Astrocyte (in vitro differentiated cells and primary cell): ENCODE measurements around the gene KLF9. TPM values are rescaled to one million over a fixed set of nuclear protein-coding genes. Genes with fewer than 3 reads are reported as not detected.

Experiments
- DNase-seq: peaks from one replicate; pipeline ENCODE4 v3.0.0-alpha.2; 2010; ENCODE audit warnings: low read depth
- FAIRE-seq: peaks from 2 replicates; lab custom pipeline; 2011; peaks lifted over from hg19 to GRCh38; lab: Jason Lieb, UNC
- H2AFZ ChIP-seq: 2 replicates; pipeline ENCODE4 v1.6.0; 2012; ENCODE audit warnings: low read depth, low read length, inconsistent platforms
- H3K27ac ChIP-seq: 2 replicates; pipeline ENCODE4 v1.5.1; 2011; ENCODE audit warnings: low read depth, low read length, inconsistent platforms
- H3K27me3 ChIP-seq: 2 replicates; pipeline ENCODE4 v1.6.0; 2011; ENCODE audit warnings: low read length, inconsistent platforms; ENCODE audit not compliant: insufficient read depth
- H3K36me3 ChIP-seq: 2 replicates; pipeline ENCODE4 v1.5.1; 2011; ENCODE audit warnings: low read length, inconsistent platforms; ENCODE audit not compliant: insufficient read depth
- H3K4me1 ChIP-seq: 2 replicates; pipeline ENCODE4 v1.5.1; 2011; ENCODE audit warnings: low read length, inconsistent platforms; ENCODE audit not compliant: insufficient read depth
- H3K4me2 ChIP-seq: 2 replicates; pipeline ENCODE4 v1.6.0; 2012; ENCODE audit warnings: low read length, inconsistent platforms
- H3K4me3 ChIP-seq: 2 replicates; pipeline ENCODE4 v1.5.1; 2011; ENCODE audit warnings: low read depth, mild to moderate bottlenecking, low read length, inconsistent platforms; ENCODE audit not compliant: insufficient read depth
- H3K79me2 ChIP-seq: 2 replicates; pipeline ENCODE4 v1.6.0; 2012; ENCODE audit warnings: mild to moderate bottlenecking, low read length, inconsistent platforms; ENCODE audit not compliant: insufficient read depth
- H3K9ac ChIP-seq: 2 replicates; pipeline ENCODE4 v1.6.0; 2012; ENCODE audit warnings: mild to moderate bottlenecking, low read length, inconsistent platforms
- H3K9me3 ChIP-seq: 2 replicates; pipeline ENCODE4 v1.5.1; 2012; ENCODE audit warnings: low read depth, mild to moderate bottlenecking, low read length, inconsistent platforms; ENCODE audit not compliant: insufficient read depth
- H4K20me1 ChIP-seq: 2 replicates; pipeline ENCODE4 v1.6.0; 2012; ENCODE audit warnings: low read length, inconsistent platforms; ENCODE audit not compliant: insufficient read depth
- H3K27ac Mint-ChIP-seq: one replicate; pipeline ENCODE4 v1.8.0; 2021; ENCODE audit warnings: mild to moderate bottlenecking, mixed read lengths; ENCODE audit not compliant: unreplicated experiment
- H3K27me3 Mint-ChIP-seq: one replicate; pipeline ENCODE4 v1.8.0; 2021; ENCODE audit warnings: low read depth, mixed read lengths; ENCODE audit not compliant: unreplicated experiment
- H3K36me3 Mint-ChIP-seq: one replicate; pipeline ENCODE4 v1.8.0; 2021; ENCODE audit warnings: low read depth, mixed read lengths; ENCODE audit not compliant: unreplicated experiment
- H3K4me1 Mint-ChIP-seq: one replicate; pipeline ENCODE4 v1.8.0; 2021; ENCODE audit warnings: low read depth, mixed read lengths; ENCODE audit not compliant: unreplicated experiment
- H3K4me3 Mint-ChIP-seq: one replicate; pipeline ENCODE4 v1.8.0; 2021; ENCODE audit warnings: mild to moderate bottlenecking, moderate library complexity, mixed read lengths; ENCODE audit not compliant: unreplicated experiment
- H3K9me3 Mint-ChIP-seq: one replicate; pipeline ENCODE4 v1.8.0; 2021; ENCODE audit warnings: mild to moderate bottlenecking, mixed read lengths; ENCODE audit not compliant: unreplicated experiment
- CTCF ChIP-seq: IDR thresholded peaks from 2 replicates; pipeline ENCODE4 v1.5.1; 2011; ENCODE audit warnings: low read depth, mild to moderate bottlenecking, inconsistent platforms, low read length, moderate library complexity; ENCODE audit not compliant: insufficient read depth
- EZH2 ChIP-seq: IDR thresholded peaks from 2 replicates; pipeline ENCODE4 v1.6.1; 2012; ENCODE audit warnings: mild to moderate bottlenecking, low read length, inconsistent platforms; ENCODE audit not compliant: insufficient read depth
- total RNA-seq: library from RNA; stranded (reverse); gene quantifications from 2 replicates; pipeline ENCODE4 v1.2.1, GENCODE V29; 2021

The KLF9 gene
- total RNA-seq, 1 donor from 2014 or later, result 4.9 TPM

GRCh38 chr9:70422371-70423043 is 8.1 kb upstream of the KLF9 start:
- no peak for FAIRE-seq
- Histone ChIP-seq H3K9ac (no peak overlapping the region), H2AFZ (no peak overlapping the region), H3K9me3 (no peaks in the 10 kb centered on the region), H3K36me3 (no peaks in the 10 kb centered on the region), H3K4me3 (no peak overlapping the region), H3K4me2 (no peak overlapping the region), H4K20me1 (no peaks in the 10 kb centered on the region), H3K27ac (no peak overlapping the region), H3K79me2 (no peaks in the 10 kb centered on the region), H3K27me3 (no peaks in the 10 kb centered on the region), H3K4me1 (peaks cover 27% of the 10 kb centered on the region)
- Mint-ChIP-seq H3K4me1 (peaks cover 21% of the 10 kb centered on the region), H3K27ac (no peak overlapping the region), H3K27me3 (peaks cover 15% of the 10 kb centered on the region), H3K4me3 (no peak overlapping the region), H3K36me3 (no peaks in the 10 kb centered on the region), H3K9me3 (peaks cover 4% of the 10 kb centered on the region)
- TF ChIP-seq CTCF, result no peak
- no peak for TF ChIP-seq EZH2
- DNase-seq, result no peak

- Histone ChIP-seq H3K9ac (peak overlapping the region; percentile 98), H3K27me3 (no peaks in the 10 kb centered on the region), H3K79me2 (no peaks in the 10 kb centered on the region), H3K27ac (peak overlapping the region; percentile 99), H3K9me3 (no peaks in the 10 kb centered on the region), H3K4me2 (peak overlapping the region; percentile 95), H2AFZ (peak overlapping the region; percentile 45), H3K4me3 (peak overlapping the region; percentile 55), H3K4me1 (peaks cover 27% of the 10 kb centered on the region), H3K36me3 (no peaks in the 10 kb centered on the region), H4K20me1 (no peaks in the 10 kb centered on the region)
- peaks cover 4% of the 10 kb centered on the region for H3K9me3 Mint-ChIP-seq
- FAIRE-seq (no peak), DNase-seq (peak; percentile 60)
- peaks cover 15% of the 10 kb centered on the region for H3K27me3 Mint-ChIP-seq
- H3K4me1 Mint-ChIP-seq, result peaks cover 19% of the 10 kb centered on the region
- no peak for TF ChIP-seq CTCF
- no peak for TF ChIP-seq EZH2
- peak overlapping the region; percentile 84 for H3K4me3 Mint-ChIP-seq
- no peaks in the 10 kb centered on the region for H3K36me3 Mint-ChIP-seq
- H3K27ac Mint-ChIP-seq, result peak overlapping the region; percentile 95
These were observed 7.1 kb upstream of the KLF9 start for GRCh38 chr9:70421272-70422180.
